ENCODE measurements around the gene SLC35G3.

SLC35G3 gene

DNA sequence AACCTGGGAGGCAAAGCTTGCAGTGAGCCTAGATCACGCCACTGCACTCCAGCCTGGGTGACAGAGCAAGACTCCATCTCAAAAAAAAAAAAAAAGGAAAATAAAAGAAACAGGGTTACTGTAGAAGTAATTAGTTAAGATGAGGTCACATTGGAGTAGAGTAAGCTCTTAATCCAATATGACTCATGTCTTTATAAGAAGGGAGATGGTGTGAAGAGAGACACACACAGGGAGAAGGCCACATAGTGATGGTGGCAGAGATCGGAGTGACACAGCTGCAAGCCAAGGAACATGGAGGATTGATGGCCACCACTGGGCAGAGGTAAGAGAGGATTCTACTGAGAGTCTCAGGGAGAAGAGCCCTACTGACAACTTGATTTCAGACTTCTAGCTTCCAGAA, 33.4 kb upstream of the SLC35G3 start:
- no peak for DNase-seq (ENCODE audit: low read depth in 2 of 2)
- H3K4me3 ChIP-seq (replicated peaks in 1 of 2; ENCODE audit: low read depth in 2 of 2, low read length in 2 of 2), result no peak overlapping the region
- TF ChIP-seq, protein P1, sequence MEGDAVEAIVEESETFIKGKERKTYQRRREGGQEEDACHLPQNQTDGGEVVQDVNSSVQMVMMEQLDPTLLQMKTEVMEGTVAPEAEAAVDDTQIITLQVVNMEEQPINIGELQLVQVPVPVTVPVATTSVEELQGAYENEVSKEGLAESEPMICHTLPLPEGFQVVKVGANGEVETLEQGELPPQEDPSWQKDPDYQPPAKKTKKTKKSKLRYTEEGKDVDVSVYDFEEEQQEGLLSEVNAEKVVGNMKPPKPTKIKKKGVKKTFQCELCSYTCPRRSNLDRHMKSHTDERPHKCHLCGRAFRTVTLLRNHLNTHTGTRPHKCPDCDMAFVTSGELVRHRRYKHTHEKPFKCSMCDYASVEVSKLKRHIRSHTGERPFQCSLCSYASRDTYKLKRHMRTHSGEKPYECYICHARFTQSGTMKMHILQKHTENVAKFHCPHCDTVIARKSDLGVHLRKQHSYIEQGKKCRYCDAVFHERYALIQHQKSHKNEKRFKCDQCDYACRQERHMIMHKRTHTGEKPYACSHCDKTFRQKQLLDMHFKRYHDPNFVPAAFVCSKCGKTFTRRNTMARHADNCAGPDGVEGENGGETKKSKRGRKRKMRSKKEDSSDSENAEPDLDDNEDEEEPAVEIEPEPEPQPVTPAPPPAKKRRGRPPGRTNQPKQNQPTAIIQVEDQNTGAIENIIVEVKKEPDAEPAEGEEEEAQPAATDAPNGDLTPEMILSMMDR (IDR thresholded peaks at IDR 0.05; ENCODE audit: low read depth, low read length), result no peak

DNA sequence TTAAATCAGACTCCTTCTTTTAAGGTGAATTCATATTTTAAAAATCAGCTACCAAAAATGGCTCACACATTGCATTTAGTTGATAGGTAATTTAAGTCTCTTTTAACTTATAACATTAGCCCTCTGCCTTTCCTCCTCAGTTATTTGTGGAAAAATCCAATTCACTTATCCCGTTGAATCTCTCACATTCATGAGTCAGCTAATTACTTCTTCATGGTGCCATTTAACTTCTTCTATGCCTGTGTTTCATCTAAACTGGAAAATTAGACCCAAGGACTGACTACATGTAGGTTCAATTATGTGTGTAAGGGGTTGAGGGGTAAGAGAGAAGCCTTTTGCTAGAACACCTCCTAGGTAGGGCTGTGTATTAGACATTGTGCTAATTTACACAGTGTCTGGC, 30.2 kb upstream of the SLC35G3 start:
- TF ChIP-seq, protein P1 (IDR thresholded peaks at IDR 0.05; ENCODE audit: low read depth, low read length), result no peak
- no peak overlapping the region for H3K4me3 ChIP-seq (replicated peaks in 1 of 2; ENCODE audit: low read depth in 2 of 2, low read length in 2 of 2)
- DNase-seq (ENCODE audit: low read depth in 2 of 2), result no peak

DNA sequence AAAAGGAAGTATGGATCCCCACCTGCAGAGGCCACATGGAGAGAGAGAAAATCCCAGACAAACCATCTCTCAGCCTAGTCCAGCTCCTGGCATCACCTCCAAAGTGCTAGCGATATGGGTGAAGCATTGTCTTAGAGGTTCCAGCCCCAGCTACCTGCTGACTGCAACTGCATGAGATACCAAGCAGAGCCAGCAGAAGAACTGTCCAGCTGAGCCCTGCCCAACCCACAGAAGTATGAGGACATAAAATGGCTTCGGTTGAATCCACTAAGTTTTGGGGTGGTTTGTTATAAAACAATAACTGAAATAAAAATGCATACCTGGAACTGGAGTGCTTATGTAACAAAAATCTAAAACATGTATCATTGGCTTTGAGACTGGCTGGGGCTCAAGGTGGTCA, 28.3 kb upstream of the SLC35G3 start:
- no peak for DNase-seq (ENCODE audit: low read depth in 2 of 2)
- TF ChIP-seq, protein P1 (IDR thresholded peaks at IDR 0.05; ENCODE audit: low read depth, low read length), result no peak
- H3K4me3 ChIP-seq (replicated peaks in 1 of 2; ENCODE audit: low read depth in 2 of 2, low read length in 2 of 2), result no peak overlapping the region

DNA sequence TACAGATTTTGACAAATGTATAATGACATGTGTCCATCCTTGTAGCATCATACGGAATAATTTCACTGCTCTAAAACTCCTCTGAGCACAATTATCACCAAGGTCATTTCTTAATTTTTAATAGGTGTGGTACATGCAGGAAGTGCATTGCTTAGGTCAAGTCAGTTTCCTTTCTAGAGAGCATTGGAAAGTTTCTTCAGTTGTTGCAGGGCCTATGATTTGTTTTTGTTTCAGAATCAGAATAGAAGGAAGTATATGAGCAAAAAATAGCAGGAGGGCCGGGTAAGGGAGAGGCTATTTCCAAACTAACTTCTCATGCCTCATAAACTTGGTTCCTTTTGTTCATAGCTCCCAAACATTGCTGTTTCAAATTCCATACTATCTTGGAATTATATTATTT, 24.7 kb upstream of the SLC35G3 start:
- TF ChIP-seq, protein P1 (IDR thresholded peaks at IDR 0.05; ENCODE audit: low read depth, low read length), result no peak
- H3K4me3 ChIP-seq (replicated peaks in 1 of 2; ENCODE audit: low read depth in 2 of 2, low read length in 2 of 2), result no peak overlapping the region
- no peak for DNase-seq (ENCODE audit: low read depth in 2 of 2)

GRCh38 chr17:35217107-35217506, 22.9 kb upstream of the SLC35G3 start:
- H3K4me3 ChIP-seq (replicated peaks in 1 of 2; ENCODE audit: low read depth in 2 of 2, low read length in 2 of 2), result no peak overlapping the region
- TF ChIP-seq, protein P1 (IDR thresholded peaks at IDR 0.05; ENCODE audit: low read depth, low read length), result no peak
- no peak for DNase-seq (ENCODE audit: low read depth in 2 of 2)

DNA sequence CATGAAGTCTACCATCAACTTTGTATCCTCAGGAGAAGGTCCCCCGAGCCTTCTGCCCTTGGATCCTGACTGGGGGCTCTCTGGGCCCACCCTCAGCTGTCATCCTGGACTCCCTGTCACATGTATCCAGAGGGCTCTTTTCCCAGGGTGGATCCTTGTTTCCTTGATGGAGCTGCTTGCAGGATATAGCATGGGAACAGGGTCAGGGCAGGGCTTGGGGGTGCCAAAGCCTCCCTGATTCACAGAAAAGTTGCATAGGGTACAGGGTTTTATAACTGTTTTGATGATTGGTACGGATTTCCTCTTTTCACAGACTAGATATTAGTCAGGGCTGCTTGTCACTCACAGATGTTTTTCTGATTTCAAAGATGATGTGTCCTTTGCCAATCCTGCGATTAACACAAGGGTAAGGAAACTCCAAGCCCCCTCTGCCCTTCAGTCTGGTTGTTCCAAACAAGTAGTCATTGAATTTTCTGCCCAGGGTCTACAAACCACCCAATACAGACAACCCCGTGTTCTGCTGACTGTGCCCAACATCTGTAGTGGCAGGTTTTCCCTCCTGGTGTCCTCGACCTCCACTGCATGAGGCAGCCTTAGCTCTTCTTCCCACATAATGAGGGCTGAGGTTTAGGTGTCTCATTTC, 20.6 kb upstream of the SLC35G3 start:
- TF ChIP-seq, protein P1 (IDR thresholded peaks at IDR 0.05; ENCODE audit: low read depth, low read length), result no peak
- no peak overlapping the region for H3K4me3 ChIP-seq (replicated peaks in 1 of 2; ENCODE audit: low read depth in 2 of 2, low read length in 2 of 2)
- DNase-seq (ENCODE audit: low read depth in 2 of 2), result no peak

GRCh38 chr17:35214192-35214591, 20.0 kb upstream of the SLC35G3 start:
- no peak overlapping the region for H3K4me3 ChIP-seq (replicated peaks in 1 of 2; ENCODE audit: low read depth in 2 of 2, low read length in 2 of 2)
- TF ChIP-seq, protein P1 (IDR thresholded peaks at IDR 0.05; ENCODE audit: low read depth, low read length), result no peak
- no peak for DNase-seq (ENCODE audit: low read depth in 2 of 2)

Measured in cardiac fibroblast (primary cell).